SK-N-SH (cell line): ENCODE data around the gene UBN1. TPM values are rescaled to one million over a fixed set of nuclear protein-coding genes. Genes with fewer than 3 reads are reported as not detected.

Source experiments
- CTCF ChIA-PET: fragments of 300-600, 350-600 bp; formaldehyde crosslinking; extraction: SDS; loops from one replicate; lab custom pipeline; 2021; lab: Yijun Ruan, JAX
- POLR2A ChIA-PET: fragments of 350-600 bp; sonication (Branson Sonifier 250); formaldehyde crosslinking; extraction: SDS; loops from one replicate; lab custom pipeline; 2020; ENCODE audit warnings: antibody characterized with exemption, inconsistent platforms; lab: Yijun Ruan, JAX
- DNase-seq: peaks from one replicate; pipeline ENCODE4 v3.0.0; 2012
- H2AFZ ChIP-seq: fragments of 200-600 bp; sonication (generic); 2 replicates; pipeline ENCODE4 v1.8.1; 2016; ENCODE audit warnings: antibody characterized with exemption, mild to moderate bottlenecking, low read depth
- H3F3A ChIP-seq: fragments of 200-600 bp; sonication (generic); replicated peaks from 2 replicates; pipeline ENCODE3; 2016; ENCODE audit warnings: antibody characterized with exemption, mild to moderate bottlenecking; ENCODE audit not compliant: insufficient read depth
- H3K27ac ChIP-seq, 2 experiments: fragments of 200-500 bp in 1 of 2; fragments of 200-600 bp in 1 of 2; sonication (Bioruptor generic) in 1 of 2; sonication (generic), shearing (Covaris generic) in 1 of 2; 2 replicates each; pipeline versions ENCODE4 v1.5.1 to v1.6.1; 2014 to 2016; ENCODE audit warnings: low read depth in 2 of 2, inconsistent platforms in 1 of 2, low read length in 1 of 2, mild to moderate bottlenecking in 1 of 2, mixed read lengths in 1 of 2
- H3K27me3 ChIP-seq: fragments of 200-600 bp; sonication (generic), shearing (Covaris generic); 2 replicates; pipeline ENCODE4 v1.6.1; 2016; ENCODE audit warnings: mixed run types; ENCODE audit not compliant: insufficient read depth
- H3K36me3 ChIP-seq, 2 experiments: fragments of 200-500 bp in 1 of 2; fragments of 200-600 bp in 1 of 2; sonication (Bioruptor generic) in 1 of 2; sonication (generic) in 1 of 2; replicated peaks in 1 of 2; 2 replicates each; pipeline versions ENCODE3 to v1.5.1; 2014 to 2016; ENCODE audit warnings: low read length in 1 of 2, mild to moderate bottlenecking in 1 of 2; ENCODE audit not compliant: insufficient read depth in 2 of 2, control insufficient read depth in 1 of 2
- H3K4me1 ChIP-seq, 2 experiments: fragments of 200-500 bp in 1 of 2; fragments of 200-600 bp in 1 of 2; sonication (Bioruptor generic) in 1 of 2; sonication (generic), shearing (Covaris generic) in 1 of 2; 2 replicates each; pipeline versions ENCODE4 v1.5.1 to v1.6.1; 2014 to 2016; ENCODE audit warnings: low read depth in 1 of 2, low read length in 1 of 2, mixed run types in 1 of 2; ENCODE audit not compliant: insufficient read depth in 2 of 2, control insufficient read depth in 1 of 2
- H3K4me2 ChIP-seq: fragments of 200-600 bp; sonication (generic), shearing (Covaris generic); 2 replicates; pipeline ENCODE4 v1.6.1; 2017; ENCODE audit warnings: mixed run types
- H3K4me3 ChIP-seq, 2 experiments: fragments of 200-500 bp in 1 of 2; fragments of 200-600 bp in 1 of 2; sonication (Bioruptor generic) in 1 of 2; sonication (generic), shearing (Covaris generic) in 1 of 2; 2 replicates each; pipeline versions ENCODE4 v1.5.1 to v1.8.1; 2014 to 2016; ENCODE audit warnings: low read depth in 2 of 2, inconsistent platforms in 1 of 2, low read length in 1 of 2, mild to moderate bottlenecking in 1 of 2, mixed read lengths in 1 of 2, moderate library complexity in 1 of 2
- H3K79me2 ChIP-seq: fragments of 200-600 bp; sonication (generic); 2 replicates; pipeline ENCODE4 v1.8.1; 2017; ENCODE audit warnings: mild to moderate bottlenecking; ENCODE audit not compliant: insufficient read depth
- H3K9ac ChIP-seq: fragments of 200-600 bp; sonication (generic); 2 replicates; pipeline ENCODE4 v1.6.1; 2017; ENCODE audit warnings: mixed run types
- H3K9me2 ChIP-seq: fragments of 200-600 bp; sonication (generic); 2 replicates; pipeline ENCODE4 v1.6.1; 2017; ENCODE audit warnings: mixed run types
- H3K9me3 ChIP-seq: fragments of 200-600 bp; sonication (generic); 2 replicates; pipeline ENCODE4 v1.6.1; 2017; ENCODE audit warnings: mixed run types, mild to moderate bottlenecking, moderate library complexity
- H4K20me1 ChIP-seq: fragments of 200-600 bp; sonication (generic); 2 replicates; pipeline ENCODE4 v1.6.1; 2017; ENCODE audit warnings: mild to moderate bottlenecking, mixed run types; ENCODE audit not compliant: insufficient read depth
- CHD2 ChIP-seq: fragments of 150-350 bp; IDR thresholded peaks from 2 replicates; pipeline ENCODE4 v1.6.1; 2018; ENCODE audit warnings: low read length; ENCODE audit not compliant: partially characterized antibody
- CTCF ChIP-seq: fragments of 200-600 bp; sonication (generic); IDR thresholded peaks from 2 replicates; pipeline ENCODE4 v1.6.1; 2017; ENCODE audit warnings: antibody characterized with exemption, mild to moderate bottlenecking, moderate library complexity
- ELF1 ChIP-seq: IDR thresholded peaks from 2 replicates; pipeline ENCODE4 v1.4.0; 2012
- EP300 ChIP-seq, 2 experiments: IDR thresholded peaks; 2 replicates each; pipeline versions ENCODE4 v1.4.0 to v1.6.1; 2012; ENCODE audit warnings: borderline replicate concordance in 1 of 2, low read depth in 1 of 2, low read length in 1 of 2
- EZH2phosphoT487 ChIP-seq: fragments of 200-600 bp; sonication (generic); IDR thresholded peaks from 2 replicates; pipeline ENCODE4 v1.6.1; 2017; ENCODE audit warnings: low read depth, mixed run types, mild to moderate bottlenecking, antibody characterized with exemption, moderate library complexity, borderline replicate concordance
- FOSL2 ChIP-seq: IDR thresholded peaks from 2 replicates; pipeline ENCODE4 v1.4.0; 2012; ENCODE audit warnings: low read depth, mild to moderate bottlenecking, moderate library complexity, borderline replicate concordance
- FOXJ3 ChIP-seq: sonication (generic); formaldehyde crosslinking; IDR thresholded peaks from 2 replicates; pipeline ENCODE4 v1.5.1; 2020; ENCODE audit warnings: mild to moderate bottlenecking, missing genetic modification reagents
- GABPA ChIP-seq: IDR thresholded peaks from 2 replicates; pipeline ENCODE4 v1.4.0; 2012; ENCODE audit warnings: low read depth, mild to moderate bottlenecking
- GATA2 ChIP-seq: sonication (generic); formaldehyde crosslinking; IDR thresholded peaks from 2 replicates; pipeline ENCODE4 v1.5.0; 2020; ENCODE audit warnings: mild to moderate bottlenecking, missing genetic modification reagents
- JUND ChIP-seq: IDR thresholded peaks from 2 replicates; pipeline ENCODE4 v1.4.0; 2012
- MEF2A ChIP-seq: IDR thresholded peaks from 2 replicates; pipeline ENCODE4 v1.4.0; 2012; ENCODE audit warnings: low read depth, borderline replicate concordance
- NFIC ChIP-seq: IDR thresholded peaks from 2 replicates; pipeline ENCODE4 v1.4.0; 2012; ENCODE audit warnings: borderline replicate concordance
- PBX3 ChIP-seq: IDR thresholded peaks from 2 replicates; pipeline ENCODE4; 2012
- POLR2AphosphoS5 ChIP-seq: IDR thresholded peaks from 2 replicates; pipeline ENCODE4 v1.6.1; 2012; ENCODE audit warnings: low read depth, low read length
- RAD21 ChIP-seq: IDR thresholded peaks from 2 replicates; pipeline ENCODE4 v1.6.1; 2012; ENCODE audit warnings: mild to moderate bottlenecking, low read length
- RCOR1 ChIP-seq: fragments of 150-350 bp; IDR thresholded peaks from 2 replicates; pipeline ENCODE4 v1.6.1; 2017; ENCODE audit warnings: antibody characterized with exemption, low read length
- RFX5 ChIP-seq: IDR thresholded peaks from 2 replicates; pipeline ENCODE4 v1.6.1; 2012; ENCODE audit warnings: mild to moderate bottlenecking, improper control_type of control experiment, low read length
- RXRA ChIP-seq: IDR thresholded peaks from 2 replicates; pipeline ENCODE4 v1.4.0; 2012; ENCODE audit warnings: low read depth, mild to moderate bottlenecking, borderline replicate concordance
- SIN3A ChIP-seq: IDR thresholded peaks from 2 replicates; pipeline ENCODE4 v1.6.1; 2012; ENCODE audit warnings: low read depth, mild to moderate bottlenecking, low read length, moderate library complexity, borderline replicate concordance
- SMC3 ChIP-seq: IDR thresholded peaks from 2 replicates; pipeline ENCODE4 v1.6.1; 2012; ENCODE audit warnings: low read depth, low read length, improper control_type of control experiment
- TAF1 ChIP-seq: IDR thresholded peaks from 2 replicates; pipeline ENCODE4 v1.6.1; 2012; ENCODE audit warnings: low read depth, mild to moderate bottlenecking, low read length, moderate library complexity, borderline replicate concordance
- TCF12 ChIP-seq: IDR thresholded peaks from 2 replicates; pipeline ENCODE4 v1.4.0; 2012
- TEAD4 ChIP-seq: IDR thresholded peaks from 2 replicates; pipeline ENCODE4 v1.4.0; 2012; ENCODE audit warnings: mild to moderate bottlenecking, borderline replicate concordance; ENCODE audit not compliant: insufficient read depth
- USF1 ChIP-seq: IDR thresholded peaks from 2 replicates; pipeline ENCODE4 v1.4.0; 2012; ENCODE audit warnings: low read depth, borderline replicate concordance
- USF2 ChIP-seq: fragments of 150-350 bp; IDR thresholded peaks from 2 replicates; pipeline ENCODE4 v1.6.1; 2017; ENCODE audit warnings: antibody characterized with exemption, low read length, low read depth, borderline replicate concordance
- WGBS: methylation state at CpG from one replicate; pipeline ENCODE4 v1.1.6; 2017; ENCODE audit warnings: low lambda C conversion rate; 5-methylcytosine and 5-hydroxymethylcytosine counted together
- polyA plus RNA-seq, 3 experiments: library from polyadenylated mRNA; depleted of rRNA; stranded (reverse); fragments of >200 nt; gene quantifications; 2 replicates each; pipeline ENCODE4 v1.2.3, GENCODE V29; 2012
- TF ChIP-seq, protein P1 (sequence below): IDR thresholded peaks from 2 replicates; pipeline ENCODE4 v1.4.0; 2012; ENCODE audit warnings: low read depth

UBN1 gene
- 9.7 and 10.9 TPM in 2 replicates for polyA plus RNA-seq (2012; rRNA removed)
- polyA plus RNA-seq (2012; cell fraction: cytosol; rRNA removed) = 6.2 and 7.9 TPM in 2 replicates
- 31.5 and 47.8 TPM in 2 replicates for polyA plus RNA-seq (2012; cell fraction: nucleus; rRNA removed)

DNA sequence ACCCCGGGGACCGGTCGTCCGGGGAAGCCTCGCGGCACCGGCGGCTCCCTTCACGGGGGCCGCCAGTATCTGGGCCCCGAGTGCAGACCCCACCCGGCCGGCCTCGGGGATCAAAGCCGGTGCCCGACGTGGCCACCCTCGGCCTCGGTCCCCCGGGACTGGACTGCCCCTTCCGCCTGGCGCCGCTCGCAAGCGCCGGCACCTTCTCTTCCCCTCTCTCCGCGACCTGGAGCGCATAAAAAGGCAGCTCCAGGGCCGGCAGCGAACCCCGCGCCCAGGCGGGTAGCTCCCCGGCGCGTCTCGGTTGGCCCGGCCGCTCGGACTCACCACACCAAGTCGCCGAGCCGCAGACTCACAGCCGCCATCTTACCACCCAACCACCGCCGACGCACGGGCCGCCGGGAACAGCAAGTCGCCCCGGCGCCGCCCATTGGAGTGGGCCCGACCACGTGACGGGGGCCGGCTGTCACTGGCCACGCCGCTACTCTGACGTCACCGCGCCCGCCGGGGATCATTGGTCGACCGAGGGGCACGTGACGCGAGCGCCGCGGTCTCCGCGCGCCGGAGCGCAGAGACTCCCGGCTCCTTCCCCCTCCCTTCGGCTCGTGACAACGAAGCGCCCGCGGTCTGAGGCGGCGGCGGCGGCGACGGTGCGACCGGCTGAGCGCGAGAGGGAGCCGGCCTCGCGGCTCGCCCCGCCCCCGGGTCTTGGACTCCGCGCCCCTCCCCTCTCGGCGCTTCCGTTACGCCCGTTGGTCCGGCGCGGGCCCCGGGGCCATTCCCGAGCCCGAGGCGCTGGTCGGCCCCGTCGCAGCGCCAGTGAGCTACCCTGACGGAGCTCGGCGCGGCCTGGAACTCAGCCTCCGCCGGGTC is at the start of gene UBN1, which contains the start of gene GLYR1:
Gene UBN1 (plus strand): TSS at position 581 of the 873 bp plus-strand sequence. CDS start 5,437 bp downstream, outside the sequence.
Gene GLYR1 (minus strand): TSS at position 388 of the 873 bp plus-strand sequence. CDS start 23 bp downstream, at position 365.
- H3F3A ChIP-seq = no peaks in the 10 kb centered on the region
- DNase-seq = peak; percentile 99
- ChIA-PET POLR2A (no interaction called here), CTCF (interaction anchor here (1.3 to 1.4 kb wide), 2 partner anchors 10 to 109 kb away, joined by 3 to 6 read pairs; no protein-coding TSS in a partner anchor)
- WGBS = 0% methylated on average over 1 of the region's 126 CpGs
- H3K9me3 ChIP-seq = no peaks in the 10 kb centered on the region
- H4K20me1 ChIP-seq = peaks cover 65% of the 10 kb centered on the region
- no peaks in the 10 kb centered on the region for H3K27me3 ChIP-seq
- H2AFZ ChIP-seq = peak within 1 kb of the TSS; percentile 58; the same call in 1 of the 2 replicates
- H3K79me2 ChIP-seq = peaks cover 93% of the 10 kb centered on the region
- H3K9me2 ChIP-seq = no peaks in the 10 kb centered on the region
- H3K9ac ChIP-seq = peak within 1 kb of the TSS; percentile 93
- peaks cover 20 to 28% of the 10 kb centered on the region in 2 experiments for H3K36me3 ChIP-seq
- peaks cover 12 to 26% of the 10 kb centered on the region in 2 experiments; a peak in 3 of 4 replicates for H3K4me1 ChIP-seq
- peak within 1 kb of the TSS; percentile 89 for H3K4me2 ChIP-seq
- H3K27ac ChIP-seq = peak within 1 kb of the TSS; percentile 77 to 84
- H3K4me3 ChIP-seq = peak within 1 kb of the TSS; percentile 81 to 89
- TF ChIP-seq GATA2 (CRISPR knock-in tag) (no peak), MEF2A (no peak), SIN3A (peak; percentile 57; the same call in 1 of the 2 replicates), POLR2AphosphoS5 (peak; percentile 78), NFIC (no peak), SMC3 (no peak), USF1 (peak; percentile 100), USF2 (peak; percentile 98), RAD21 (no peak), JUND (no peak), FOXJ3 (CRISPR knock-in tag) (no peak), EP300 (IDR thresholded peaks at IDR 0.05; ENCODE audit: borderline replicate concordance in 1 of 2, low read depth in 1 of 2, low read length in 1 of 2) (no peak), RXRA (no peak), TAF1 (peak; percentile 92), PBX3 (no peak), CTCF (no peak), TCF12 (no peak), ELF1 (no peak), GABPA (no peak), EZH2phosphoT487 (no peak), RCOR1 (no peak), TEAD4 (no peak), RFX5 (peak; percentile 86), FOSL2 (no peak), CHD2 (no peak)
- TF ChIP-seq, protein P1, sequence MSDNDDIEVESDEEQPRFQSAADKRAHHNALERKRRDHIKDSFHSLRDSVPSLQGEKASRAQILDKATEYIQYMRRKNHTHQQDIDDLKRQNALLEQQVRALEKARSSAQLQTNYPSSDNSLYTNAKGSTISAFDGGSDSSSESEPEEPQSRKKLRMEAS = no peak; the same call in 1 of the 2 replicates
